ENCODE measurements around the gene RAD23A. TPM values are rescaled to one million over a fixed set of nuclear protein-coding genes. Genes with fewer than 3 reads are reported as not detected.

The RAD23A gene
- total RNA-seq, 4 donors from 2014 or later: 52.2 to 123 (median 84.5) TPM

GRCh38 chr19:12918253-12918652 is 27.4 kb upstream of the RAD23A start:
- TF ChIP-seq, protein P1, sequence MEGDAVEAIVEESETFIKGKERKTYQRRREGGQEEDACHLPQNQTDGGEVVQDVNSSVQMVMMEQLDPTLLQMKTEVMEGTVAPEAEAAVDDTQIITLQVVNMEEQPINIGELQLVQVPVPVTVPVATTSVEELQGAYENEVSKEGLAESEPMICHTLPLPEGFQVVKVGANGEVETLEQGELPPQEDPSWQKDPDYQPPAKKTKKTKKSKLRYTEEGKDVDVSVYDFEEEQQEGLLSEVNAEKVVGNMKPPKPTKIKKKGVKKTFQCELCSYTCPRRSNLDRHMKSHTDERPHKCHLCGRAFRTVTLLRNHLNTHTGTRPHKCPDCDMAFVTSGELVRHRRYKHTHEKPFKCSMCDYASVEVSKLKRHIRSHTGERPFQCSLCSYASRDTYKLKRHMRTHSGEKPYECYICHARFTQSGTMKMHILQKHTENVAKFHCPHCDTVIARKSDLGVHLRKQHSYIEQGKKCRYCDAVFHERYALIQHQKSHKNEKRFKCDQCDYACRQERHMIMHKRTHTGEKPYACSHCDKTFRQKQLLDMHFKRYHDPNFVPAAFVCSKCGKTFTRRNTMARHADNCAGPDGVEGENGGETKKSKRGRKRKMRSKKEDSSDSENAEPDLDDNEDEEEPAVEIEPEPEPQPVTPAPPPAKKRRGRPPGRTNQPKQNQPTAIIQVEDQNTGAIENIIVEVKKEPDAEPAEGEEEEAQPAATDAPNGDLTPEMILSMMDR (IDR thresholded peaks at IDR 0.05; ENCODE audit: low read depth): no peak

DNA sequence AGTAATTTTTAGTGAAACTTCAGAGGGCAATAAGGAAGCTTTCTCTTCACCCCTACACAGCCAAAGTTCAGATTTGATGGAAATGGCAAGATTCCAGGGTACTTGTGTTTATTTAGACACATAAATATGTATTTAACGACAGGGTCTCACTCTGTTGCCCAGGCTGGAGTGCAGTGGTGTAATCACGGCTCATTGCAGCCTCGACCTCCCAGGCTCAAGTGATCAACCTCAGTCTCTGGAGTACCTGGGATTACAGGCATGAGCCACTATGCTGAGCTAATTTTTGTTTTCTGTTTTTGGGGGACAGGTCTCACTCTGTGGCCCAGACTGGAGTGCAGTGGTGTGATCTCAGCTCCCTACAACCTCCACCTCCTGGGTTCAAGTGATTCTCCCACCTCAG is 24.6 kb upstream of the RAD23A start:
- TF ChIP-seq, protein P1 (IDR thresholded peaks at IDR 0.05; ENCODE audit: low read depth): no peak

- TF ChIP-seq, protein P1 (IDR thresholded peaks at IDR 0.05; ENCODE audit: low read depth): no peak
Measured at GRCh38 chr19:12922959-12923358, 22.7 kb upstream of the RAD23A start.

DNA sequence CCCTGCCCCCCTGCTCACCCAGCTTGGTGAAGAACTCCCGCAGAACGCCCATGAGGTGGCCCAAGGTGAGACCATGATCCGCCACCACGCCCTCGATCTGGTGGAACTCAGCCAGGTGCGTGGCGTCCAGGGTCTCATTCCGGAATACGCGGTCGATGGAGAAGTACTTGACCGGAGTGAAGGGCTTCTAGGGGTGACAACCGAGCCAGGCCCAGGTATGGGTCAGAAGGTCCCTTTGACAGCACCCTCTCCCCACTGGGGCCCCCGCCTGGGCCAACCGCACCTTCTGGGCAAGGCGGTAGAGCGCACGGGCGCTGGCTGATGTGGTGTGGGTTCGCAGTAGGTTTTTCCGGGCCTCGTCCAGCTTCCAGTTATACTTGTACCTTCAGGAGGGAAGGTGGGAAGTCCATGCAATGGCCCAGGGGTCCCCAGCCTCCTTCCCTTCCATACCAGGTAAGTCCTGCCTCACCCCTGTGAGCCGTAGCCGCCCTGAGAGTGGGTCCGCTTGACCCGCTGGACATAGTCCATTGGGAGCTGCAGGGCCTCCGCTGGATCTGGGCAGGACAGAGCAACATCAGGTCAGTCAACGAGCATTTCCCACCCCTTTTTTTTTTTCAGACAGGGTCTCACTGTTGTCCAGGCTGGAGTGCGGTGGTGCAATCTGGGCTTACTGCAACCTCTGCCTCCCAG is 20.9 kb upstream of the RAD23A start:
- TF ChIP-seq, protein P1 (IDR thresholded peaks at IDR 0.05; ENCODE audit: low read depth): no peak

- TF ChIP-seq, protein P1 (IDR thresholded peaks at IDR 0.05; ENCODE audit: low read depth): no peak
Measured at GRCh38 chr19:12930002-12930645, 15.5 kb upstream of the RAD23A start.

DNA sequence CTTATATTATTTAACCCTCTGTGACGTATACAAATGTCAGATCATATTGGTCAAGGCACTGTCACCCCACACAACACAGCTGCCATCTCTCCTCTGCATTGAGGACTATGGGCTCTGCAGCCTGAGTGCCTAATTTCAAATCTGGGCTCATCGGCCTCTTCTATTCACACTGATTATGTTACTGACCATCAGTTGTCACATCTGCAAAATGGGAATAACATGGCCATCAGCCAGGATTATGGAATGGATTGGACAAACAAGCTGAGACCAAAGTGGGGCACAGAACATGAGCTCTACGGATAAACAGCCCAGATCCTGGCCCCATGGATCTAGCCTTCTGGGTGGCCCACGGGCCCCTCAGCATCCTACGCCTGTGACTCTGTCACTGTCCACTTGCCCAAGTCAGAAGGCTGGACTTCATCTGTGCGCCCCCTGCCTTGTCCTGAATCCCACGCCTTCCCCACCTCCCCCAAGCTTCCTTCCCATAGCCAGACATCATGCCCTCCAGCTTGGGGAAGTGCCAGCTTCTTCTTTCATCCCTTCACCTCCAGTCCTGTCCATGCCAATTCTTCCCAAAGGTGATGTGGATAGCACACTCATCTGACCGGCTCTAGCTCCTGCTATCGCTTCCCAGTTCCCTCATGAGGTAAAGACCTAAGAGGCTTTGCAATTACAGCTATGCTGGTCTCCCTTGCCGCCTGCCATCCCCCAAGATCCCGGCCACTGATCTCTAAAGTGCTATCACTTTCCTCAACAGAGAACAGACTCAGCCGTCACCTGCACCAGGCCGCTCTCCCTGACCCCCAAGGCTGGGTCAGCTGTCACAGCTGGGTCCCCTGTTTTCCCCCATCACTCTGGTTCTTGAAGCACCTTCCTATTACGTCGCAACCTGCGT is 13.0 kb upstream of the RAD23A start:
- TF ChIP-seq, protein P1 (IDR thresholded peaks at IDR 0.05; ENCODE audit: low read depth): no peak
